GM13977 (cell line): ENCODE data around the gene PGAP1.

Experiments used
- DNase-seq: peaks from one replicate; pipeline ENCODE4 v3.0.0; 2012; ENCODE audit warnings: low spot score
- in situ Hi-C: fragments of 300-500 bp; cut with MboI; formaldehyde crosslinking; loops from one replicate; pipeline ENCODE4 v1.12.0; 2022; ENCODE audit warnings: low sequenced_read_pairs, low pct_unique_long_range_greater_than_20kb, mixed read lengths, inconsistent platforms; ENCODE audit not compliant: unreplicated experiment
- TF ChIP-seq, protein P1 (sequence below): IDR thresholded peaks from 2 replicates; pipeline ENCODE4 v1.5.1; 2012; ENCODE audit warnings: mild to moderate bottlenecking, control low read depth; ENCODE audit not compliant: insufficient read depth; ENCODE audit errors: extremely low read depth, missing control alignments

The PGAP1 gene

DNA sequence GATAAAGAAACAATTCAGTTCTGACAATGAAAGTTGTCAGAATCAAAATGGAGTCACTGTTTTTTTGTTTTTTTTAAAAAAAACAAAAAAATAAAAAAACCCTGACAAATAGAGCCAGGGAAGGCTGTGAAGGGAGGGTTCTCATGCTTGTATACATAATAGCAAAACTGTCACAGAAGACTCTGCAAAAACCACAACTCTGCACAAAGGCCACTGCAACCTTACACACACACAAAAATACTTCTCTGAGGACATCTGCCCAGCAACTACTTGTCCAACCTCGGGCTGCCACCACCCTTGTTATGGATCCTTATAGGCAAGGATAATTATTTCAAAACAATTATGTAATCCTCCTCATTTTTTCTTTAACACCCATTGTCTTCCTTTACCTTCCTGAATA lies 75.4 kb downstream of the PGAP1 start:
- TF ChIP-seq, protein P1, sequence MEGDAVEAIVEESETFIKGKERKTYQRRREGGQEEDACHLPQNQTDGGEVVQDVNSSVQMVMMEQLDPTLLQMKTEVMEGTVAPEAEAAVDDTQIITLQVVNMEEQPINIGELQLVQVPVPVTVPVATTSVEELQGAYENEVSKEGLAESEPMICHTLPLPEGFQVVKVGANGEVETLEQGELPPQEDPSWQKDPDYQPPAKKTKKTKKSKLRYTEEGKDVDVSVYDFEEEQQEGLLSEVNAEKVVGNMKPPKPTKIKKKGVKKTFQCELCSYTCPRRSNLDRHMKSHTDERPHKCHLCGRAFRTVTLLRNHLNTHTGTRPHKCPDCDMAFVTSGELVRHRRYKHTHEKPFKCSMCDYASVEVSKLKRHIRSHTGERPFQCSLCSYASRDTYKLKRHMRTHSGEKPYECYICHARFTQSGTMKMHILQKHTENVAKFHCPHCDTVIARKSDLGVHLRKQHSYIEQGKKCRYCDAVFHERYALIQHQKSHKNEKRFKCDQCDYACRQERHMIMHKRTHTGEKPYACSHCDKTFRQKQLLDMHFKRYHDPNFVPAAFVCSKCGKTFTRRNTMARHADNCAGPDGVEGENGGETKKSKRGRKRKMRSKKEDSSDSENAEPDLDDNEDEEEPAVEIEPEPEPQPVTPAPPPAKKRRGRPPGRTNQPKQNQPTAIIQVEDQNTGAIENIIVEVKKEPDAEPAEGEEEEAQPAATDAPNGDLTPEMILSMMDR = no peak
- no peak for DNase-seq
- in situ Hi-C loops = no loop called here

DNA sequence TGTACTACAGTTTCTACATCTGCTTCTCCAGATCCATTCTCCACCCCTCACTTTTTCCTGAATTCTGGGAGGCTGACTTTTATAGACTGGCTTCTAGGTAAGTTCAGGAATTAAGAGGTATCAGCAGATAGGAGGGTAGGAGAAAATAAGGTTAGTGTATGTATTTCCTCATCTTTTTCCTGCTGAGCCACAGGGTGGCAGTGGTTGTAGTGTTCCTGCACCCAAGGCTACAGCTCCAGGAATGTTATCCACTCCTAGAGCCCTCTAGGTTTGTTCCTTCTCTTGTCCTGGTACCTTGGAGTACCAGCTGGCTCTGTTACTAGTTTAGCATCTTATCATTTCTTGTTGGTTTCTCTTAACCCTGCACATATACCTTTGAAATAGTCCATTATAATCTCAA lies 76.6 kb downstream of the PGAP1 start:
- TF ChIP-seq, protein P1 = peak; percentile 13
- no peak for DNase-seq
- in situ Hi-C loops = no loop called here

DNA sequence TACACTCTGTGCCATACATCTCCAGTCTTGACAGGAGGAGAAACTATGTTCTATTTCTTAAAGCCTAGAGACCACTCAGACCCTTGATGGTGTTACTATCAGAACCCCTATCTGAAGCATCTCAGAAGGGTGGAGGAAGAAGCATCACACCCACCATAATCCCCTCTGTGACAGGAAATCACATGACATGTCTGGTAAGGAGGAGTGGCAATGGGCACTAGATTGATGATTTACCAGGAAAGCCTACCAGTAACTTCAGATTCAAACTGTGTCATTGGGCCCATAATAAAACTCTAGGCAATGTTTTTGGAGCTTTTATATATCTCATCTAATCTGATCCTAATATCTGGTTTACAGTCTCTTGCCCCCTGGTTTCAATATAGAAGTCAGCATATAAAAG lies 80.2 kb downstream of the PGAP1 start:
- TF ChIP-seq, protein P1 = no peak
- DNase-seq = no peak
- in situ Hi-C loops = no loop called here

DNA sequence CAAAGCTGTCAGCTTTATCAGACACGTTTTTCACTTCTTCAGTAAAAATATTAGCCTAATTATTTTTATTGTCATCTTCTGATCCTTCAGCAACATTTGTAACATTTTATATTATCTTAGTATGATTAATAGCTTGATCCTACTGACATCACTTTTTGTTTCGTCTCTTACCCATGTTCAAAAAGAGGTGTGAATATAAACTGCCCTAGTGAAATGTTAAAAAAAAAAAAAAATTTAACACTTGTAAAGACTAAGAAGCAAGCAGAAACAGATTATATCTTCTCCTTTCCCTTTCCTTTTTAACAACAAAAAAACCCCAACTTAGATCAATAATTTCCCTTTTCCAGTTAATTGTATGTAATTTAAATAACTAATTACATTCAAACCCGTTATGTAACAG lies 81.1 kb downstream of the PGAP1 start:
- in situ Hi-C loops = no loop called here
- DNase-seq = no peak
- TF ChIP-seq, protein P1 = no peak

DNA sequence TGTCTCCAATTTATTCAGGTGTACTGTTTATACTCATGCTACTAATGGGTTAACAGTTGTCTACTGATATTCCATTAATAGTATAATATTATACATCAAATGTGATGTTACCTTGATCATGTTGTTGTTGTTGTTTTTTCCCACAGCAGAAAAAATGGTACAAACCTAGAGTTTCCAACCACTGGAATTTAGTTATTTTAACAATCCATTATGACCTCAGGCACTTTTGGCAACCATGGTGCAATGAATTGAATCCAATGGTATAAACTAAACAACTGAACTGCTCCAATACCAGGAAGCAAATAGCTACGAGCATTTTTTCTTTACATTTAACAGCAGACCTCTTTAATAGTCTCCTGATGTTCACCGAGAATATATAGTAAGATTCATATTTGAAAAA lies 86.3 kb downstream of the PGAP1 start:
- in situ Hi-C loops = no loop called here
- no peak for DNase-seq
- TF ChIP-seq, protein P1 = no peak

DNA sequence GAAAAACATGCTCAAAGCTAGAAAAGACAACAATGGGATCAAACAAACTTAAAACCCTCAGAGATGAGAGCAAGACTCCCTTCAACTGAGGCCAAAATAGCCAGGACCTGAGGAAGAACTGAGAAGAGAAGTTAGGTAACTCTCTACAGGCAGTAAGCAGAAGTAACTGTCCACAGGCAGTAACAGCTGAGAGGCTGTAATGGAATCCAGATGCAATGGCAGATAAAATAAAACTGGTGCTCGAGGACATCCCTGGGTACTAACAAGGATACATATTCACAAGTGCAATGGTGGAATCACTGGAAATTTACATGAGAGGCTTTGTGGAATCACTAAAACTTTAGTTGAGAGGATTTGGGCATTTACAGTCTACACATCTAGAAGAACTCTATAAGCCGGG lies 86.9 kb downstream of the PGAP1 start:
- DNase-seq = no peak
- TF ChIP-seq, protein P1 = no peak

DNA sequence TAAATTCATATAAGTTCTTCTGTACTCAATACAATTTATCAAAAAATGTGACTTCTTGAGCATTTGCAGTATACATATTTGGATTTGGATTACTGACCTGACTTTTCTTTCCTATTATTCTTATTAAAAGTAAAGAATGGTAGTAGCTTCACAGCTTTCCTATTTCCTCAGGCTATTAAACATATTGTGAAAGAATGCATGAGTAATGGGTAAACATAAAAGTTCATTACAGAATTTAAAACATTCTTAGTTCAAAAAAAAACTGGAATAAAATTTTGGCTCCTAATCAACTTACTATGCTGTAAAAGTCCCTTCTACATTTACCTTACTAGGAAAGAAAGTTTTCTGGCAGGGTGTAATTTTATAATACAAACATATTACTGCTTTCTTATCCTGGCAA lies 90.1 kb downstream of the PGAP1 start:
- TF ChIP-seq, protein P1 = no peak
- DNase-seq = no peak
- in situ Hi-C loops = no loop called here

More for the DNA sequence above, 86.9 kb downstream of the PGAP1 start:
- in situ Hi-C loops = no loop called here
